PFSK-1 (cell line): Measurements from ENCODE around the gene ANKRD36. TPM values are rescaled to one million over a fixed set of nuclear protein-coding genes. Genes with fewer than 3 reads are reported as not detected.
A peak's percentile ranks its signal among the peaks of the same experiment; 100 is the strongest.
"Not testable (repeated sequence)": the region's sequence is repeated elsewhere in the genome, so short reads cannot be mapped to it uniquely, and the experiment has no call there.

Experiments
- FOXP2 ChIP-seq: optimal IDR thresholded peaks from 2 replicates; pipeline ENCODE3; 2011; ENCODE audit warnings: borderline replicate concordance, control low read depth, inconsistent platforms; ENCODE audit not compliant: insufficient read depth; ENCODE audit errors: extremely low read length, extremely low read depth
- POLR2AphosphoS5 ChIP-seq: IDR thresholded peaks from 2 replicates; pipeline ENCODE4 v1.6.1; 2012; ENCODE audit warnings: low read depth, mild to moderate bottlenecking, control low read depth, low read length, moderate library complexity
- REST ChIP-seq, 2 experiments: IDR thresholded peaks; 2 replicates each; pipeline versions ENCODE4 v1.6.1 to v1.8.0; 2011 to 2012; ENCODE audit warnings: low read depth in 2 of 2, low read length in 2 of 2, control low read depth in 1 of 2, inconsistent platforms in 1 of 2, mild to moderate bottlenecking in 1 of 2, moderate library complexity in 1 of 2; ENCODE audit not compliant: insufficient read depth in 1 of 2
- SIN3A ChIP-seq: IDR thresholded peaks from 2 replicates; pipeline ENCODE4 v1.6.1; 2012; ENCODE audit warnings: mild to moderate bottlenecking, low read length, moderate library complexity, borderline replicate concordance; ENCODE audit not compliant: insufficient read depth
- TAF1 ChIP-seq: IDR thresholded peaks from 2 replicates; pipeline ENCODE4 v1.6.1; 2012; ENCODE audit warnings: low read length, control low read depth, borderline replicate concordance; ENCODE audit not compliant: insufficient read depth
- polyA plus RNA-seq: library from polyadenylated mRNA; unstranded; fragments of >200 nt; gene quantifications from one replicate; pipeline ENCODE4 v1.2.1, GENCODE V29; 2012; ENCODE audit warnings: low read depth, missing spikeins; ENCODE audit not compliant: insufficient read length

Gene ANKRD36
- polyA plus RNA-seq: 1.8 TPM

DNA sequence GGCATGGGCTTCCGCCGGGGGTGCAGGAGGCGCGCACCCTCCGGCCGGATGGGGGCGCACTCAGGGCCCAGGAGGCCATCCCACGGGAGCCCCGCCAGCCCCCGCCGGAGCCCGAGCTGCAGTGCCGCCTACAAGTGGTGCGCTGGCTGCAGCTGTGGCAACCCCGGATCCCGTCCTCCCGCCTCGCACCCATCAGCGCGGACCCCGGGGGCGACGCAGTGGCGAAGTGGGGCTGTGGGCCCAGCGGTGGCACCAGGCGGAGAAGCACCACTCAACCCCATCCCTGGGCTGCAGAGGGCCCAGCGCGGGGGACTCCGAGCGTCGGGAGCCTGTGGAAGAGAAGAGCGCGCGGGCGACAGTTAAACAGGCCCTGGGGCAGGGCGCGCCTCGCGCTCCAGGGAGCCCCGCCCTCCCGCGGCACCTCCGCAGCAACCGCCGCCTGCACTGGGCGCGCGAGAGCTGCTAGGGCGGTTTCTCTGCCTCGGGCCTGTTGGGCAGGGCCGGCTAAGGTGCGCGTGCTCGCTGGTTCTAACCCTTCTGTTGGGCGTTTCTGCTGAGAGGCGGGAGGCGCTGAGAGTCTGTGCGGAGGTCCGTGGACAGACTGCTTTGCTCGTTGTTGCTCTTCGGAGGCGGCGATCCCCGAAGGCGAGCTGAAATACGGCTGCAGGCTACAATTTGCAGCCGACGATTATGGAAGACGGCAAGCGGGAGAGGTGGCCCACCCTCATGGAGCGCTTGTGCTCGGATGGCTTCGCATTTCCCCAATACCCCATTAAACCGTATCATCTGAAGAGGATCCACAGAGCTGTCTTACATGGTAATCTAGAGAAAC lies at the start of gene ANKRD36:
TSS of gene ANKRD36 (plus strand) at position 104 of the 832 bp plus-strand sequence. CDS start at position 691, 587 bp downstream.
- TF ChIP-seq TAF1: peak; percentile 17; the same call in 1 of the 2 replicates

DNA sequence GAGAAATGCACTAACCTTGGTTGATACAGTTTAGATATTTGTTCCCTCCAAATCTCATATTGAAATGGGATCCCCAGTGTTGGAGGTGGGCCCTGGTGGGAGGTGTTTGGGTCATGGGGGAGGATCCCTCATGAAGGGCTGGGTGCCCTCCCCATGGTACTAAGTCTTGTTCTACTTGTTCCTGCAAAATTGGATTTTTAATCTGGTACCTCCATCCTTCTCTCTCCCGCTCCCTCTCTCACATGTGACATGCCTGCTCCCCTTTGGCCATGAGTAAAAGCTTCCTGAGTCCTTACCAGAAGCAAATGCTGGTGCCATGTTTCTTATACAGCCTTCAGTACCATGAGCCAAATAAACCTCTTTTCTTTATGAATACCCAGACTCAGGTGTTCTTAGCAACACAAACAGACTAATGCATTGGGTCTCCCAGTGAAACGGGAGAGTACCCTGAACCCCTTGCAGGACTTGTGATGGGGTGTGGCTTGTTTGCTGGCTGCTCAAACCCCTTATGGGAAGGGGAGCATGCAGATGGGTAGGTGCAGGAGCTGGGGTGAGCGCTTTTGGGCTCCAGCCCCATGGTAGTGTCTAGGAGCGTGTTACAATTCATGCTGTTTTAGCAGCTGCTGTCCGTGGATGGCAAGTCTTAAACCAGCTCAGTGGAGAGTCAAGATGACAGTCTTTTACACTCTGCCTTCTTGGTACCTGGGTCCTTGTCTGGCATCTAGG lies 45.5 kb upstream of the ANKRD36 start:
- TF ChIP-seq REST (IDR thresholded peaks at IDR 0.05; ENCODE audit: insufficient read depth in 1 of 2, low read depth in 2 of 2, low read length in 2 of 2) (no peak), SIN3A (no peak), FOXP2 (no peak), TAF1 (no peak), POLR2AphosphoS5 (no peak)

GRCh38 chr2:97068074-97068473 lies 44.9 kb upstream of the ANKRD36 start:
- TF ChIP-seq FOXP2 (no peak), POLR2AphosphoS5 (no peak), SIN3A (no peak), REST (IDR thresholded peaks at IDR 0.05; ENCODE audit: insufficient read depth in 1 of 2, low read depth in 2 of 2, low read length in 2 of 2) (no peak), TAF1 (no peak)

GRCh38 chr2:97094772-97095611 lies 18.0 kb upstream of the ANKRD36 start, which contains the start of gene FAHD2B:
Gene FAHD2B, minus strand, starts transcription at chr2:97094882. Its CDS starts 3,176 bp downstream, at chr2:97091706.
- not testable (repeated sequence) for TF ChIP-seq REST (IDR thresholded peaks at IDR 0.05; ENCODE audit: insufficient read depth in 1 of 2, low read depth in 2 of 2, low read length in 2 of 2); SIN3A; POLR2AphosphoS5

DNA sequence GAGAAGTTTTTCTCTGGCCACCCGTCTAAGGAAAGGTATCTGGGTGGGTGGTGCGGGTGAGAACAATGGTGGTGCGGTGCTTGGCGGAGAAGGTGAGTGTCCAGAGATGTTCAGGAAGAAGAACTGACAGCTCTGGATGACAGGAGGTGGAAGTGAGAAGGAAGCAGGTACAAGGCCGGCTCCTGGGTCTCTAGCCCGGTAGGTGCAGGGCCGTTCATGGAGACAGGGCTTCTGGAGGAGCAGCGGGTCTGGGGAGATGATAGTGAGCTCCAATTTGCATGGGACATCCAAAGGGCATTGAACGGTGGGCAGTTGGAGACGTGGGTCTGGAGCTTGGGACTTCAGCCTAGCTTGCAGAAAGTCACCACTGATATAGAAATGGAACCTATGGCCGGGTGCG lies 17.3 kb upstream of the ANKRD36 start:
- TF ChIP-seq TAF1 (no peak), SIN3A (no peak), FOXP2 (no peak), POLR2AphosphoS5 (no peak), REST (IDR thresholded peaks at IDR 0.05; ENCODE audit: insufficient read depth in 1 of 2, low read depth in 2 of 2, low read length in 2 of 2) (no peak)
